Spleen (tissue), 11 donors: ENCODE measurements around the gene BACH2. TPM values are rescaled to one million over a fixed set of nuclear protein-coding genes. Genes with fewer than 3 reads are reported as not detected.
"Not testable (repeated sequence)": the region's sequence is repeated elsewhere in the genome, so short reads cannot be mapped to it uniquely, and the experiment has no call there.

Experiments
- DNase-seq: peaks from one replicate; pipeline ENCODE4 v3.0.0-alpha.2; 2020
- H3K27ac ChIP-seq, 8 donors: fragments of 200-600 bp; sonication (generic) in 7 of 8; 1 replicate in 4 of 8; 2 replicates in 4 of 8; pipeline versions ENCODE4 v1.5.0 to v1.8.0; 2016 to 2021; ENCODE audit warnings: inconsistent platforms in 4 of 8, mild to moderate bottlenecking in 4 of 8, moderate library complexity in 1 of 8
- H3K27me3 ChIP-seq, 7 donors: fragments of 200-600 bp; sonication (generic) in 6 of 7; replicated peaks in 1 of 7; 1 replicate in 4 of 7; 2 replicates in 3 of 7; pipeline versions ENCODE4 v1.5.0 to v1.8.0; 2016 to 2021; ENCODE audit warnings: inconsistent platforms in 3 of 7, mild to moderate bottlenecking in 1 of 7
- H3K36me3 ChIP-seq, 6 donors: fragments of 200-600 bp; sonication (generic) in 5 of 6; 1 replicate in 4 of 6; 2 replicates in 2 of 6; pipeline versions ENCODE4 v1.5.0 to v1.8.0; 2016 to 2021; ENCODE audit warnings: inconsistent platforms in 2 of 6
- H3K4me1 ChIP-seq, 6 donors: fragments of 200-600 bp; sonication (generic) in 5 of 6; 1 replicate in 3 of 6; 2 replicates in 3 of 6; pipeline versions ENCODE4 v1.5.0 to v1.8.0; 2016 to 2021; ENCODE audit warnings: inconsistent platforms in 3 of 6
- H3K4me3 ChIP-seq, 8 donors: fragments of 200-600 bp; sonication (generic) in 7 of 8; 1 replicate in 4 of 8; 2 replicates in 4 of 8; pipeline versions ENCODE4 v1.5.0 to v1.8.0; 2016 to 2021; ENCODE audit warnings: inconsistent platforms in 4 of 8, mild to moderate bottlenecking in 4 of 8, moderate library complexity in 2 of 8
- H3K9me3 ChIP-seq, 8 donors: fragments of 200-600 bp; sonication (generic) in 7 of 8; 1 replicate in 4 of 8; 2 replicates in 4 of 8; pipeline versions ENCODE4 v1.5.0 to v1.8.0; 2016 to 2021; ENCODE audit warnings: inconsistent platforms in 4 of 8
- CTCF ChIP-seq, 11 experiments: fragments of 200-600 bp in 7 of 11; fragments of 450-650 bp in 4 of 11; sonication (generic) in 4 of 11; IDR thresholded peaks in 8 of 11; conservative IDR thresholded peaks in 3 of 11; 1 replicate in 7 of 11; 2 replicates in 4 of 11; pipeline versions ENCODE4 v1.4.0 to v1.8.0; 2016 to 2021; ENCODE audit warnings: antibody characterized with exemption in 11 of 11, inconsistent platforms in 4 of 11, mild to moderate bottlenecking in 1 of 11
- POLR2A ChIP-seq, 3 donors: fragments of 450-650 bp; IDR thresholded peaks; one replicate each; pipeline ENCODE4 v1.5.1; 2017; ENCODE audit warnings: antibody characterized with exemption in 3 of 3, mild to moderate bottlenecking in 1 of 3
- POLR2AphosphoS5 ChIP-seq, 3 donors: sonication (generic); formaldehyde crosslinking; IDR thresholded peaks; one replicate each; pipeline ENCODE4 v1.5.1; 2017; ENCODE audit warnings: antibody characterized with exemption in 3 of 3
- WGBS, 5 donors: extraction: QIAGEN DNeasy Blood & Tissue Kit in 3 of 5; methylation state at CpG; one replicate each; pipeline versions ENCODE4 v1.1.5 to v1.1.7; 2013 to 2018; 5-methylcytosine and 5-hydroxymethylcytosine counted together
- intact Hi-C: fragments of 100-400 bp; cut with DNase I; formaldehyde crosslinking; loops from one replicate; pipeline ENCODE4 v1.15.0; 2023; ENCODE audit warnings: low total_unique reads
- polyA plus RNA-seq, 3 donors: library from polyadenylated mRNA; stranded (reverse); fragments of 200-250 nt; gene quantifications; one replicate each; pipeline ENCODE4 v1.2.1, GENCODE V29; 2013
- total RNA-seq, 7 donors: library from RNA; depleted of rRNA in 3 of 7; stranded (reverse); fragments of >200 nt in 3 of 7; fragmentation: NEBNext Ultra II Directional in 4 of 7; extraction: Animal tissue kit (Norgen Biotek cat#: 25700) in 4 of 7; gene quantifications; one replicate each; pipeline versions ENCODE4 v1.1.0 to v1.2.1, GENCODE V29; 2016 to 2021
- donor health status: healthy with polysubstance abuse.
- donor health status: DM: no; HTN: no; CAD: no; lungs with moderate emphysema.
- donor health status: DM: no; HTN: no; CAD: no.
- donor health status: Bipolar disorder and iron deficiency.
- donor health status: healthy.
- donor health status: DM: no; HTN: no; CAD: no.
- donor health status: DM: yes; HTN: yes; CAD: no.

BACH2 gene
- total and polyA plus RNA-seq, 10 donors, result 3.0 to 53.8 (median 32.3) TPM

GRCh38 chr6:90066697-90067096, 229.9 kb downstream of the BACH2 start:
- peaks cover 0 to 17% (median 0%) of the 10 kb centered on the region in 6 donors for H3K4me1 ChIP-seq
- no peak for TF ChIP-seq POLR2AphosphoS5 (IDR thresholded peaks at IDR 0.05)
- no peak for TF ChIP-seq POLR2A (IDR thresholded peaks at IDR 0.05)
- TF ChIP-seq CTCF (IDR thresholded peaks at IDR 0.05 in 8 of 11, conservative IDR thresholded peaks at IDR 0.05 in 3 of 11), result no peak
- H3K36me3 ChIP-seq, result peaks cover 0 to 15% (median 0%) of the 10 kb centered on the region in 6 donors
- DNase-seq, result no peak
- H3K4me3 ChIP-seq, result no peak overlapping the region
- 89 to 99% (median 96%) methylated on average over 4 of the region's 4 CpGs for WGBS, 5 donors
- no peak overlapping the region for H3K27ac ChIP-seq
- no peaks in the 10 kb centered on the region for H3K9me3 ChIP-seq
- no peaks in the 10 kb centered on the region for H3K27me3 ChIP-seq
- intact Hi-C loops, result no loop called here

- TF ChIP-seq CTCF (IDR thresholded peaks at IDR 0.05 in 8 of 11, conservative IDR thresholded peaks at IDR 0.05 in 3 of 11), result no peak
- TF ChIP-seq POLR2AphosphoS5 (IDR thresholded peaks at IDR 0.05), result no peak
- TF ChIP-seq POLR2A (IDR thresholded peaks at IDR 0.05), result no peak
- 89 to 98% (median 93%) methylated on average over 2 of the region's 2 CpGs for WGBS, 5 donors
- peaks cover 0 to 17% (median 0%) of the 10 kb centered on the region in 6 donors for H3K4me1 ChIP-seq
These were observed 231.5 kb downstream of the BACH2 start for GRCh38 chr6:90065173-90065572.

GRCh38 chr6:90062667-90063066, 234.0 kb downstream of the BACH2 start:
- Histone ChIP-seq H3K27ac (no peak overlapping the region), H3K4me1 (peaks cover 0 to 10% (median 0%) of the 10 kb centered on the region in 6 donors), H3K9me3 (no peaks in the 10 kb centered on the region), H3K27me3 (no peaks in the 10 kb centered on the region), H3K36me3 (peaks cover 0 to 20% (median 0%) of the 10 kb centered on the region in 6 donors), H3K4me3 (no peak overlapping the region)
- no peak for TF ChIP-seq POLR2AphosphoS5 (IDR thresholded peaks at IDR 0.05)
- TF ChIP-seq POLR2A (IDR thresholded peaks at IDR 0.05), result no peak
- TF ChIP-seq CTCF (IDR thresholded peaks at IDR 0.05 in 8 of 11, conservative IDR thresholded peaks at IDR 0.05 in 3 of 11), result no peak
- DNase-seq, result no peak
- 52 to 71% (median 62%) methylated on average over 2 of the region's 2 CpGs for WGBS, 5 donors
- intact Hi-C loops, result no loop called here

More at GRCh38 chr6:90065173-90065572, 231.5 kb downstream of the BACH2 start:
- intact Hi-C loops, result no loop called here
- H3K27ac ChIP-seq, result no peak overlapping the region
- H3K4me3 ChIP-seq, result no peak overlapping the region
- no peaks in the 10 kb centered on the region for H3K9me3 ChIP-seq
- no peak for DNase-seq
- H3K36me3 ChIP-seq, result peaks cover 0 to 20% (median 0%) of the 10 kb centered on the region in 6 donors
- no peaks in the 10 kb centered on the region for H3K27me3 ChIP-seq

- H3K9me3 ChIP-seq, result peaks cover 0 to 2% (median 0%) of the 10 kb centered on the region in 8 donors
- peaks cover 0 to 20% (median 0%) of the 10 kb centered on the region in 6 donors for H3K36me3 ChIP-seq
- H3K4me3 ChIP-seq, result no peak overlapping the region
- H3K27ac ChIP-seq, result no peak overlapping the region
- H3K27me3 ChIP-seq, result no peaks in the 10 kb centered on the region
- 67 to 89% (median 81%) methylated on average over 4 of the region's 4 CpGs for WGBS, 5 donors
- TF ChIP-seq POLR2A (IDR thresholded peaks at IDR 0.05) (no peak), POLR2AphosphoS5 (IDR thresholded peaks at IDR 0.05) (no peak), CTCF (IDR thresholded peaks at IDR 0.05 in 8 of 11, conservative IDR thresholded peaks at IDR 0.05 in 3 of 11) (no peak)
- intact Hi-C loops, result no loop called here
- DNase-seq, result no peak
- peaks cover 0 to 10% (median 0%) of the 10 kb centered on the region in 6 donors for H3K4me1 ChIP-seq
These were observed 234.6 kb downstream of the BACH2 start for GRCh38 chr6:90062051-90062450.

- intact Hi-C loops, H3K27ac ChIP-seq: not testable (repeated sequence)
- 66 to 89% (median 81%) methylated on average over 3 of the region's 3 CpGs for WGBS, 5 donors
These were observed 237.5 kb downstream of the BACH2 start for GRCh38 chr6:90059178-90059577.

GRCh38 chr6:90055924-90056323, 240.7 kb downstream of the BACH2 start:
- H3K4me3 ChIP-seq, H3K27ac ChIP-seq, intact Hi-C loops, H3K27me3 ChIP-seq, H3K4me1 ChIP-seq, H3K36me3 ChIP-seq, DNase-seq: not testable (repeated sequence)
- peaks cover 0 to 24% (median 9%) of the 10 kb centered on the region in 8 donors for H3K9me3 ChIP-seq
- WGBS, 5 donors, result 80 to 100% (median 88%) methylated on average over 1 of the region's 1 CpG

More at GRCh38 chr6:90059178-90059577, 237.5 kb downstream of the BACH2 start:
- not testable (repeated sequence) for DNase-seq, H3K4me1 ChIP-seq, H3K27me3 ChIP-seq, H3K4me3 ChIP-seq
- Histone ChIP-seq H3K36me3 (peaks cover 0 to 20% (median 0%) of the 10 kb centered on the region in 6 donors), H3K9me3 (peaks cover 0 to 15% (median 6%) of the 10 kb centered on the region in 8 donors)

- intact Hi-C loops, H3K4me1 ChIP-seq, H3K36me3 ChIP-seq, H3K27me3 ChIP-seq, H3K27ac ChIP-seq, DNase-seq, H3K4me3 ChIP-seq: not testable (repeated sequence)
- peaks cover 0 to 24% (median 9%) of the 10 kb centered on the region in 8 donors for H3K9me3 ChIP-seq
- 93 to 97% (median 95%) methylated on average over 12 of the region's 12 CpGs for WGBS, 5 donors
These were observed 242.4 kb downstream of the BACH2 start for GRCh38 chr6:90054193-90054592.
